HK-2 (cell line): Measurements from ENCODE around the gene GSPT1.
"Not testable (repeated sequence)": the region's sequence is repeated elsewhere in the genome, so short reads cannot be mapped to it uniquely, and the experiment has no call there.

Experiments used
- DNase-seq: peaks from one replicate; pipeline ENCODE4 v3.0.0-alpha.2; 2018; ENCODE audit not compliant: unreplicated experiment

GSPT1 gene

GRCh38 chr16:11857161-11857560 is 58.6 kb downstream of the GSPT1 start:
- DNase-seq = no peak

DNA sequence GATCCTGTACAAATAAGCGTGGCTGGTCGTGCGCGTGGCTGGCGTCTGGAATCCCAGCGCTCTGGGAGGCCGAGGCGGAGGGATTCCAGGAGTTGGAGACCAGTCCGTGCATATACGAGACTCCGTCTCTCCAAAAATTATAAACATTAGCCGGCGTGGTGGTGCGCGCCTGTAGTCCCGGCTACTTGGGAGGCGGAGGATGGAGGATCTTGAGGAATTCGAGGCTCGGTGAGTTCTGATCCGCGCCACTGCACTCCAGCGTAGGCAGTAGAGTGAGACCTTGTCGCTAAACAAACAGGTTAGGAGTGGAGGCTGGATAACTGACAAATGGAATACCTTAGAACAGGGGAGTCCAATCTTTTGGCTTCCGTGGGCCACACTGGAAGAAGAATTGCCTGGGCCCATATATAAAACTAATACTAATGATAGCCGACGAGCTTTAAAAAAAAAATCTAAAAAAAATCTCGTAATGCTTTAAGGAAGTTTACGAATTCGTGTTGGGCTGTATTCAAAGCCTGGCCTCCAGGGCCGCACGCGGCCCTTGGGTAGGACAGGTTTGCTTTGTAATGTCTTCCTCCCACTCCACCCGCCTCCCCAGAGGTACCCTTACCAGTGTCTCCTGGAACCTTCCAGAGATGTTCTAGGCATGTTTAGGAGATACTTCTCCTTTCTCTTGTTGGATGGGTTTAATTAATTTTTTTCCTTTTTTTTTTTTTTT is 63.5 kb downstream of the GSPT1 start:
- no peak for DNase-seq

DNA sequence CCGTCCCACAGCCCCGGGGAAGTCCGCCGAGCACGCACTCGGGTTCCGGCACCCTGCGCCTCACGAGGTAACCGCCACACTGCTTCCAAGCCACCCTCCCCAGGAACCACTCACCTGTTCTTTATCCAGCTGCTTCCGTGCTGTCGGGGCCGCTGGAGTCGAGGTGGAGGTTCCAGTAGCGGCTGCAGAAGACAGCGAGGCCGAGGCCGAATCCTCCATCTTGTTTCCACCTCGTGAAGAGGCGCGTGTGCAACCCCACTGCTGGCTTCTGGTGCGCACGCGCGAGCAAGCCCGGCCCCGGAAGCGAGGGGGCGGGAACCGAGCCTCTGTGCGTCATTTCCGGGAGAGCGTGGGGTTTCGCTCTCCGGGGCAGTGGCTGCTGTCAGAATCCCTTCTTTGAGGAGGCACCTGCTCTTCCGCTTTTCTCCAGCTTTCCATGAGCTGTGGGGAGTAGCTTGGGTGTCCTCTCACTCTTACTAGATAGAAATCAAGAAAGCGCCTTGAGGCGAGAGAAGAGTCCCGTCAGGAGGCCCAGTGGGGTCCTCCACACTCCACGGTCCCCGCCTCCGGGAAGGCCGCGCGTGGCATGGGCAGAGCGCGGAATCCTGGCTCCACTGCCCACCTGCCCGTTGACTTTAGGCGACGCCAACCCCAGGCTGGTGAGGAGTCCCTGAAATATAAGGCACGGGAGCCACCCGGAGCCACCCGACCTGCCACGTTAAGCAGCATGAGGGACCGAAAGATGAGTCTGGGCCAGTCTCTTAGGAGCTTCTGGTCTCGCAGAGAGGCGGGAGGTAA is 64.3 kb downstream of the GSPT1 start, which contains the start of gene RSL1D1:
TSS of gene RSL1D1 (minus strand) at position 249 of the 798 bp plus-strand sequence. CDS start at position 219, 30 bp downstream.
- DNase-seq = peak; percentile 87

DNA sequence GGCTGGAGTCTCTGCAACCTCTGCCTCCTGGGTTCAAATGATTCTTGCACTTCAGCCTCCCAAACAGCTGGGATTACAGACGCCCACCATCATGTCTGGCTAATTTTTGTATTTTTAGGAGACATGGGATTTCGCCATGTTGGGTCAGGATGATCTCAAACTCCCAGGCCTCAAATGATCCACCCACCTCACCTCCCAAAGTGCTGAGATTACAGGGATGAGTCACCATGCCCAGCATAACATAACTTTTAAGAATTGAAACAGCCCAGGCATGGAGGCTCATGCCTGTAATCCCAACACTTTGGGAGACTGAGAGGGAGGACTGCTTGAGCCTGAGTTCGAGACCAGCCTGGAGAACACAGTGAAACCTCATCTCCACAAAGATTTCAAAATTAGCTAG is 66.9 kb downstream of the GSPT1 start:
- DNase-seq = no peak

DNA sequence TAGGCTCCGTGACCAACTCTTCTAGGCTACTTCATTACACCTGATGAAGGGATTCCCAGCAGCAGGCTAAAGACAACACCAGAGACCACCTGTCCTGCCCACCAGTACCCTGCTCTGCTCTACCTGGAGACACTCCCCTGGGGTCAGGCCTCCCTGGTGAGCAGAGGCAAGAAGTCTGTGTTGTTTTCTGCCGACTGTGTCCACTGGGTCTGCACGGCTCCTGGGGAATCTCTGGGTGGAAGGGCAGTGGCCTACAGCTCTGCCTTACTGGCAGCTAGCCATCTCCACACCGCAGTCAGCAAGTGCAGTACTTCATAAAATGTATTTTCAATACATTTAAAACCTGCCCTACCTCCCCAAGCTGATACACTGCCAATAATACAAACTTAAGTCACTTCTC is 71.3 kb downstream of the GSPT1 start:
- no peak for DNase-seq

DNA sequence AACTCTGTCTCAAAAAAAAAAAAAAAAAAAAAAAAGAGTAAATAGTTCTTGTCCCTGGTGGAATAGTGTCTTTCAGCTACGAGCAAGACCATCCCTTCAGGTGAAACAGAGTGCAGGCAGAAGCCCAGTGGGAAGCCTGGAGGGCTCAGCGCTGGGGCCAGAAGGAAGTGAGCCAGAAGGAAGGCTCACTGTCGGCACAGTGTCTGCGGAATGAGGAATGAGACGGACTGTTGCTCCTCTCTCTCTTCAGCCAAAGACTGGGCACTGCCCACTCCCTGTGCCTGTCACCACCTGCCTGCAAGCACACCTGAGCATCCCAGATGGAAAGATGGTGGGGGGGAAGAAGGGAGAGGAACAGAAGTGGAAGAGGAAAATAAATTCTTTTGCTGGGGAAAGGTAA is 71.9 kb downstream of the GSPT1 start:
- DNase-seq = no peak

GRCh38 chr16:11843206-11843605 is 72.5 kb downstream of the GSPT1 start:
- DNase-seq = no peak

DNA sequence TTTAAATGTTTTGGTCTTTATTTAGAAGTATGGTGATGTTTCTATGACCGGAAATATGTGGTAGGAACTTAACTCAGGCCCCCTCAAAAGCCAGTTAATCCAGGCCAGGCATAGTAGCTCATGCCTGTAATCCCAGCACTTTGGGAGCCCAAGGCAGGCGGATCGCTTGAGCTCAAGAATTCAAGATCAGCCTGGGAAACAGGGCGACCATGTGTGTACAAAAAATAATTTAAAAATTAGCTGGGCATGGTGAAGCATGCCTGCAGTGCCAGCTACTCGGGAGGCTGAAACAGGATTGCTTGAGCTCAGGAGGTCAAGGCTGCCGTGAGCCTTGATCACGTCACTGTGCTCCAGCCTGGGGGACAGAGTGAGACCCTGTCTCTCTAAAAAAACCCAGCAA is 74.7 kb downstream of the GSPT1 start:
- no peak for DNase-seq

- no peak for DNase-seq
Observed at GRCh38 chr16:11836650-11837244, 79.0 kb downstream of the GSPT1 start.

- no peak for DNase-seq
Observed at GRCh38 chr16:11835891-11836649, 79.7 kb downstream of the GSPT1 start.

DNA sequence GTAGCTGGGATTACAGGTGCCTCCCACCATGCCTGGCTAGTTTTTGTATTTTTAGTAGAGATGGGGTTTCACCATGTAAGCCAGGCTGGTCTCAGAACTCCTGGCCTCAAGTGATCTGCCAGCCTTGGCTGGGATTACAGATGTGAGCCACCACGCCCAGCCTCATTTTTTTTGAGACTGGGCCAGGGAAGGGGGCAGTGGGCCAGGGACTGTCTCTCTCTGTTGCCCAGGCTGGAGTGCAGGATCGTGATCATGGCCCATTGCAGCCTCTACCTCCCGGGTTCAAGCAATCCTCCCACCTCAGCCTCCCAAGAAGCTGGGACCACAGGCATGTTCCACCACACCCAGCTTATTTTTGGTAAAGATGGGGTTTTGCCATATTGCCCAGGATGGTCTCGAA is 80.4 kb downstream of the GSPT1 start:
- no peak for DNase-seq

- DNase-seq = no peak
Observed at GRCh38 chr16:11833951-11834695, 81.6 kb downstream of the GSPT1 start.

GRCh38 chr16:11828696-11829095 is 87.1 kb downstream of the GSPT1 start:
- no peak for DNase-seq

DNA sequence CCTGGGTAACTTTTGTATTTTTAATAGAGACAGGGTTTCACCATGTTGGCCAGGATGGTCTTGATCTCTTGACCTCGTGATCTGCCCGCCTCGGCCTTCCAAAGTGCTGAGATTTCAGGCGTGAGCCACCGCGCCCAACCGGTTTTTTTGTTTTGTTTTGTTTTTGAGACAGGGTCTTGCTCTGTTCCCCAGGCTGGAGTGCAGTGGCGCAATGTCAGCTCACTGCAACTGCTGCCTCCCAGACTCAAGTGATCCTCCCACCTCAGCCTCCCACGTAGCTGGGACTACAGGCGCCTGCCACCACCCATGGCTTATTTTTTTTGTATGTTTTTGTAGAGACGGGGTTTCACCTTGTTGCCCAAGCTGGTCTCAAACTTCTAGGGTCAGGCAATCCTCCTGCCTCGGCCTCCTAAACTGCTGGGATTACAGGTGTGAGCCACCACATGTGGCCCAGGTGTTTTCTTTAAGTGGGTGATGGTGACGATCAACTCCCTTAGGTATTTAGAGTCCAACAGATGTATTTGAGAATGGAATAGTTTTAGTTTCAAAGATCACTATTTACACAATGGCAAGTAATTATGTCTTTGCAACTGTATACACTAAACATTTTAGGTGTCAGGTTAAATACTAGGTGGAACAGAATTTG is 90.1 kb downstream of the GSPT1 start:
- not testable (repeated sequence) for DNase-seq

- no peak for DNase-seq
Observed at GRCh38 chr16:11824362-11824761, 91.4 kb downstream of the GSPT1 start.

DNA sequence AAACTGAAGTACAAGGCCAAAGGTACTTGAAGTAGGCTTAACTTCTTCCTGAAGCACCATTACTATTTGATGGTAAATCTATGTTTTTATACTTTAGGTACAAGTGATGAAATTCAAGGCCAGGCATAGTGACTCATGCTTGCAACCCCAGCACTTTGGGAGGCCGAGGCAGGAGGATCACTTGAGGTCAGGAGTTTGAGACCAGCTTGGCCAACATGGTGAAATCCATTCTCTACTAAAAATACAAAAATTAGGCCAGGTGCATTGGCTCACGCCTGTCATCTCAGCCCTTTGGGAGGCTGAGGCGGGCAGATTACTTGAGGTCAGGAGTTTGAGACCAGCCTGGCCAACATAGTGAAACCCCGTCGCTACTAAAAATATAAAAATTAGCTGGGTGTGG is 92.1 kb downstream of the GSPT1 start:
- DNase-seq = not testable (repeated sequence)

- no peak for DNase-seq
Observed at GRCh38 chr16:11819798-11820197, 96.0 kb downstream of the GSPT1 start.

GRCh38 chr16:11818970-11819369 is 96.8 kb downstream of the GSPT1 start:
- not testable (repeated sequence) for DNase-seq
